HepG2 (cell line): ENCODE measurements around the gene FAM180A. TPM values are rescaled to one million over a fixed set of nuclear protein-coding genes. Genes with fewer than 3 reads are reported as not detected.

Experiments used
- ATAC-seq: fragments of 200-7000 bp; cut with Tn5 transposase; 3 replicates; pipeline ENCODE4 v1.9.1; 2020; ENCODE audit warnings: mild to moderate bottlenecking, moderate library complexity
- BruUV-seq: library from RNA; stranded (reverse); fragments of 400-500 nt; replicated peaks from 2 replicates; lab custom pipeline; 2021; lab: Mats Ljungman, UMichigan
- CTCF ChIA-PET: fragments of 300-600 bp; formaldehyde crosslinking; extraction: SDS; loops from one replicate; lab custom pipeline; 2021; ENCODE audit warnings: low total read pairs, inconsistent platforms, low intra/inter-chr PET ratio; lab: Yijun Ruan, JAX
- POLR2A ChIA-PET: fragments of 350-600 bp; sonication (Branson Sonifier 250); formaldehyde crosslinking; loops from one replicate; lab custom pipeline; 2020; ENCODE audit warnings: antibody characterized with exemption, inconsistent platforms; lab: Yijun Ruan, JAX
- DNase-seq: peaks from one replicate; pipeline ENCODE4 v3.0.0-alpha.2; 2015; ENCODE audit warnings: low spot score
- FAIRE-seq: peaks from 3 replicates; lab custom pipeline; 2011; peaks lifted over from hg19 to GRCh38; lab: Jason Lieb, UNC
- H2AFZ ChIP-seq: one replicate; pipeline ENCODE4 v1.6.1; 2011; ENCODE audit warnings: low read length, inconsistent platforms
- H3K27ac ChIP-seq: fragments of 300-600 bp; 3 replicates; pipeline ENCODE4 v1.8.0; 2011; ENCODE audit warnings: mixed run types, mild to moderate bottlenecking, mixed read lengths, low read length, inconsistent platforms; ENCODE audit not compliant: insufficient read depth; ENCODE audit errors: extremely low read length
- H3K27me3 ChIP-seq, 2 experiments: fragments of 200-600 bp in 1 of 2; 2 replicates in 1 of 2; 3 replicates in 1 of 2; pipeline versions ENCODE4 v1.6.0 to v1.8.0; 2011; ENCODE audit warnings: low read length in 2 of 2, mild to moderate bottlenecking in 2 of 2, moderate library complexity in 2 of 2, inconsistent platforms in 1 of 2; ENCODE audit not compliant: insufficient read depth in 2 of 2, control insufficient read depth in 1 of 2
- H3K36me3 ChIP-seq, 2 experiments: fragments of 200-600 bp in 1 of 2; replicated peaks in 1 of 2; 2 replicates in 1 of 2; 3 replicates in 1 of 2; pipeline versions ENCODE4 v1.5.1 to v1.8.0; 2011; ENCODE audit warnings: low read length in 2 of 2, inconsistent platforms in 1 of 2; ENCODE audit not compliant: insufficient read depth in 2 of 2, control insufficient read depth in 1 of 2
- H3K4me1 ChIP-seq: 2 replicates; pipeline ENCODE4 v1.5.1; 2012; ENCODE audit warnings: low read length, inconsistent platforms; ENCODE audit not compliant: insufficient read depth
- H3K4me2 ChIP-seq: 2 replicates; pipeline ENCODE4 v1.6.0; 2011; ENCODE audit warnings: low read depth, low read length, inconsistent platforms
- H3K4me3 ChIP-seq, 3 experiments: fragments of 200-600 bp in 1 of 3; sonication (generic), shearing (Covaris generic) in 1 of 3; replicated peaks in 1 of 3; 2 replicates each; pipeline ENCODE4 v1.5.1; 2011 to 2016; ENCODE audit warnings: low read length in 3 of 3, inconsistent platforms in 2 of 3, low read depth in 2 of 3, mild to moderate bottlenecking in 2 of 3, control low read depth in 1 of 3, mixed read lengths in 1 of 3; ENCODE audit not compliant: insufficient read depth in 1 of 3
- H3K79me2 ChIP-seq: one replicate; pipeline ENCODE4 v1.6.1; 2011; ENCODE audit warnings: low read length, inconsistent platforms; ENCODE audit not compliant: insufficient read depth
- H3K9ac ChIP-seq: 2 replicates; pipeline ENCODE4 v1.6.0; 2011; ENCODE audit warnings: mild to moderate bottlenecking, low read depth, low read length, inconsistent platforms; ENCODE audit not compliant: insufficient read depth
- H3K9me3 ChIP-seq: 2 replicates; pipeline ENCODE4 v1.5.1; 2012; ENCODE audit warnings: mild to moderate bottlenecking, low read length
- H4K20me1 ChIP-seq: 2 replicates; pipeline ENCODE4 v1.6.0; 2011; ENCODE audit warnings: inconsistent platforms, mild to moderate bottlenecking, low read length, moderate library complexity; ENCODE audit not compliant: insufficient read depth
- ATF1 ChIP-seq: IDR thresholded peaks from 2 replicates; pipeline ENCODE4 v1.6.1; 2016; ENCODE audit warnings: mild to moderate bottlenecking, control low read depth
- BHLHE40 ChIP-seq: IDR thresholded peaks from 2 replicates; pipeline ENCODE4 v1.6.1; 2011; ENCODE audit warnings: low read length, improper control_type of control experiment
- BORCS8-MEF2B ChIP-seq: sonication (generic); formaldehyde crosslinking; IDR thresholded peaks from 2 replicates; pipeline ENCODE4 v1.8.0; 2022; ENCODE audit warnings: mild to moderate bottlenecking, missing genetic modification reagents
- DR1 ChIP-seq: sonication (generic); formaldehyde crosslinking; IDR thresholded peaks from 2 replicates; pipeline ENCODE4 v1.8.0; 2021; ENCODE audit warnings: mild to moderate bottlenecking, missing genetic modification reagents, inconsistent platforms
- ISX ChIP-seq: sonication (generic); formaldehyde crosslinking; conservative IDR thresholded peaks from 2 replicates; pipeline ENCODE4 v1.5.0; 2020; ENCODE audit warnings: missing genetic modification reagents
- NFIB ChIP-seq: sonication (generic); formaldehyde crosslinking; IDR thresholded peaks from 2 replicates; pipeline ENCODE4 v1.9.0; 2021; ENCODE audit warnings: missing genetic modification reagents, mild to moderate bottlenecking, borderline replicate concordance
- PAX8 ChIP-seq: sonication (generic); formaldehyde crosslinking; IDR thresholded peaks from 2 replicates; pipeline ENCODE4 v1.8.0; 2022; ENCODE audit warnings: mild to moderate bottlenecking, missing genetic modification reagents, borderline replicate concordance
- SMAD1 ChIP-seq: sonication (generic); formaldehyde crosslinking; IDR thresholded peaks from 2 replicates; pipeline ENCODE4 v1.4.0; 2020; ENCODE audit warnings: missing genetic modification reagents, low read depth, mild to moderate bottlenecking, borderline replicate concordance
- TEAD2 ChIP-seq: sonication (generic); formaldehyde crosslinking; IDR thresholded peaks from 2 replicates; pipeline ENCODE4 v1.9.0; 2021; ENCODE audit warnings: missing genetic modification reagents
- ZNF24 ChIP-seq: fragments of 450-650 bp; IDR thresholded peaks from 2 replicates; pipeline ENCODE4 v1.6.1; 2017; ENCODE audit warnings: antibody characterized with exemption, mild to moderate bottlenecking
- ZNF44 ChIP-seq: sonication (generic); formaldehyde crosslinking; IDR thresholded peaks from 2 replicates; pipeline ENCODE4 v1.5.1; 2020; ENCODE audit warnings: mild to moderate bottlenecking, missing genetic modification reagents
- WGBS: methylation state at CpG from one replicate; pipeline ENCODE4 v1.1.6; 2017; ENCODE audit warnings: low lambda C conversion rate; 5-methylcytosine and 5-hydroxymethylcytosine counted together
- in situ Hi-C: cut with HindIII; loops from 2 replicates; pipeline ENCODE4 v1.10.0; 2017; ENCODE audit warnings: low pct_unique_long_range_greater_than_20kb; ENCODE audit not compliant: extremely low pct_ligation_motif_present
- intact Hi-C: fragments of 100-400 bp; cut with micrococcal nuclease; formaldehyde crosslinking; loops from one replicate; pipeline ENCODE4 v1.10.0; 2022; ENCODE audit not compliant: unreplicated experiment
- polyA plus RNA-seq, 8 experiments: library from polyadenylated mRNA; depleted of rRNA in 3 of 8; stranded (reverse) in 7 of 8; unstranded in 1 of 8; fragments of >200 nt; fragmentation: Illumina TruSeq in 4 of 8; extraction: Trizol in 4 of 8; gene quantifications; 2 replicates each; pipeline versions ENCODE4 v1.2.1 to v1.2.3, GENCODE V29; 2011 to 2016; ENCODE audit warnings: low read depth in 4 of 8, missing spikeins in 1 of 8, mixed read lengths in 1 of 8; ENCODE audit not compliant: insufficient read depth in 1 of 8
- total RNA-seq, 5 experiments: library from RNA; depleted of rRNA; stranded (reverse); fragments of >200 nt; fragmentation: Illumina TruSeq; extraction: Trizol; gene quantifications; 2 replicates each; pipeline ENCODE4 v1.2.3, GENCODE V29; 2016; ENCODE audit warnings: low read depth in 1 of 5
- TF ChIP-seq, protein P1 (sequence below): sonication (generic); formaldehyde crosslinking; IDR thresholded peaks from 2 replicates; pipeline ENCODE4 v1.5.0; 2020; ENCODE audit warnings: missing genetic modification reagents, mild to moderate bottlenecking, borderline replicate concordance
- TF ChIP-seq, protein P2 (sequence below): sonication (generic); formaldehyde crosslinking; IDR thresholded peaks from 2 replicates; pipeline ENCODE4 v1.4.0; 2020; ENCODE audit warnings: missing genetic modification reagents
- TF ChIP-seq, protein P3 (sequence below): IDR thresholded peaks from 2 replicates; pipeline ENCODE4 v1.6.1; 2016; ENCODE audit warnings: mild to moderate bottlenecking
- TF ChIP-seq, protein P4 (sequence below): sonication (generic); formaldehyde crosslinking; IDR thresholded peaks from 2 replicates; pipeline ENCODE4 v1.4.0; 2020; ENCODE audit warnings: mild to moderate bottlenecking, missing genetic modification reagents

FAM180A gene
- total and polyA plus RNA-seq, 2 of the 13 experiments (the other 11 are each of a cell fraction or from before 2014, with no cell fraction given): not detected

DNA sequence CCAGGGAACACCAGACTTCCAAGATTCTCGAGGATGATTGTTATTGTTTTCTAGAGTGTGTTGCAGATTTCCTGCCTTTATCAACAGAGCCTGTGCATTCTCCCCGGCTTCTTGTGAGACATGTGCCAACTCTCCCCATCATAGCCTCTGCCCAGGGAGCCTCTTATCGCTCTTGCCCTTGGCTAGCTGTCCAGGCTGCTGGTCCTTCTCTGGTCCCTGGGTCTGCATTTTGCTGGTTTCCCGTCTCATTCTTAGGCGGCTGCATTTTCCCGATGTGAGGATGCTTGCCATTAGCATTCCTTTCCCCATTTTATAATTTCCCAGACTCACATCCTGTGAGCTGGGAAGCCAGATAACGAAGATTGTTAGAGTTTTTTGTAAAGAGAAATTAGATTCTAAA, 35.8 kb downstream of the FAM180A start:
- CTCF ChIA-PET: no interaction called here
- POLR2A ChIA-PET: interaction anchor here (0.6 kb wide), 1 partner anchor 426 kb away, joined by 4 read pairs; no protein-coding TSS in a partner anchor
- TF ChIP-seq ZNF44 (CRISPR knock-in tag): no peak
- TF ChIP-seq PAX8: no peak
- TF ChIP-seq BHLHE40: no peak
- TF ChIP-seq, protein P1, sequence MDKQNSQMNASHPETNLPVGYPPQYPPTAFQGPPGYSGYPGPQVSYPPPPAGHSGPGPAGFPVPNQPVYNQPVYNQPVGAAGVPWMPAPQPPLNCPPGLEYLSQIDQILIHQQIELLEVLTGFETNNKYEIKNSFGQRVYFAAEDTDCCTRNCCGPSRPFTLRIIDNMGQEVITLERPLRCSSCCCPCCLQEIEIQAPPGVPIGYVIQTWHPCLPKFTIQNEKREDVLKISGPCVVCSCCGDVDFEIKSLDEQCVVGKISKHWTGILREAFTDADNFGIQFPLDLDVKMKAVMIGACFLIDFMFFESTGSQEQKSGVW (CRISPR knock-in tag): no peak
- TF ChIP-seq DR1 (CRISPR knock-in tag): no peak
- no peak for TF ChIP-seq ISX (CRISPR knock-in tag)
- no peak for TF ChIP-seq ATF1 (CRISPR knock-in tag)
- TF ChIP-seq, protein P2, sequence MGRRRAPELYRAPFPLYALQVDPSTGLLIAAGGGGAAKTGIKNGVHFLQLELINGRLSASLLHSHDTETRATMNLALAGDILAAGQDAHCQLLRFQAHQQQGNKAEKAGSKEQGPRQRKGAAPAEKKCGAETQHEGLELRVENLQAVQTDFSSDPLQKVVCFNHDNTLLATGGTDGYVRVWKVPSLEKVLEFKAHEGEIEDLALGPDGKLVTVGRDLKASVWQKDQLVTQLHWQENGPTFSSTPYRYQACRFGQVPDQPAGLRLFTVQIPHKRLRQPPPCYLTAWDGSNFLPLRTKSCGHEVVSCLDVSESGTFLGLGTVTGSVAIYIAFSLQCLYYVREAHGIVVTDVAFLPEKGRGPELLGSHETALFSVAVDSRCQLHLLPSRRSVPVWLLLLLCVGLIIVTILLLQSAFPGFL: no peak
- no peak for TF ChIP-seq TEAD2
- TF ChIP-seq BORCS8-MEF2B (CRISPR knock-in tag): no peak
- no peak for TF ChIP-seq ZNF24
- TF ChIP-seq, protein P3, sequence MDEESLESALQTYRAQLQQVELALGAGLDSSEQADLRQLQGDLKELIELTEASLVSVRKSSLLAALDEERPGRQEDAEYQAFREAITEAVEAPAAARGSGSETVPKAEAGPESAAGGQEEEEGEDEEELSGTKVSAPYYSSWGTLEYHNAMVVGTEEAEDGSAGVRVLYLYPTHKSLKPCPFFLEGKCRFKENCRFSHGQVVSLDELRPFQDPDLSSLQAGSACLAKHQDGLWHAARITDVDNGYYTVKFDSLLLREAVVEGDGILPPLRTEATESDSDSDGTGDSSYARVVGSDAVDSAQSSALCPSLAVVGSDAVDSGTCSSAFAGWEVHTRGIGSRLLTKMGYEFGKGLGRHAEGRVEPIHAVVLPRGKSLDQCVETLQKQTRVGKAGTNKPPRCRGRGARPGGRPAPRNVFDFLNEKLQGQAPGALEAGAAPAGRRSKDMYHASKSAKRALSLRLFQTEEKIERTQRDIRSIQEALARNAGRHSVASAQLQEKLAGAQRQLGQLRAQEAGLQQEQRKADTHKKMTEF (CRISPR knock-in tag): no peak
- no peak for TF ChIP-seq SMAD1
- TF ChIP-seq, protein P4, sequence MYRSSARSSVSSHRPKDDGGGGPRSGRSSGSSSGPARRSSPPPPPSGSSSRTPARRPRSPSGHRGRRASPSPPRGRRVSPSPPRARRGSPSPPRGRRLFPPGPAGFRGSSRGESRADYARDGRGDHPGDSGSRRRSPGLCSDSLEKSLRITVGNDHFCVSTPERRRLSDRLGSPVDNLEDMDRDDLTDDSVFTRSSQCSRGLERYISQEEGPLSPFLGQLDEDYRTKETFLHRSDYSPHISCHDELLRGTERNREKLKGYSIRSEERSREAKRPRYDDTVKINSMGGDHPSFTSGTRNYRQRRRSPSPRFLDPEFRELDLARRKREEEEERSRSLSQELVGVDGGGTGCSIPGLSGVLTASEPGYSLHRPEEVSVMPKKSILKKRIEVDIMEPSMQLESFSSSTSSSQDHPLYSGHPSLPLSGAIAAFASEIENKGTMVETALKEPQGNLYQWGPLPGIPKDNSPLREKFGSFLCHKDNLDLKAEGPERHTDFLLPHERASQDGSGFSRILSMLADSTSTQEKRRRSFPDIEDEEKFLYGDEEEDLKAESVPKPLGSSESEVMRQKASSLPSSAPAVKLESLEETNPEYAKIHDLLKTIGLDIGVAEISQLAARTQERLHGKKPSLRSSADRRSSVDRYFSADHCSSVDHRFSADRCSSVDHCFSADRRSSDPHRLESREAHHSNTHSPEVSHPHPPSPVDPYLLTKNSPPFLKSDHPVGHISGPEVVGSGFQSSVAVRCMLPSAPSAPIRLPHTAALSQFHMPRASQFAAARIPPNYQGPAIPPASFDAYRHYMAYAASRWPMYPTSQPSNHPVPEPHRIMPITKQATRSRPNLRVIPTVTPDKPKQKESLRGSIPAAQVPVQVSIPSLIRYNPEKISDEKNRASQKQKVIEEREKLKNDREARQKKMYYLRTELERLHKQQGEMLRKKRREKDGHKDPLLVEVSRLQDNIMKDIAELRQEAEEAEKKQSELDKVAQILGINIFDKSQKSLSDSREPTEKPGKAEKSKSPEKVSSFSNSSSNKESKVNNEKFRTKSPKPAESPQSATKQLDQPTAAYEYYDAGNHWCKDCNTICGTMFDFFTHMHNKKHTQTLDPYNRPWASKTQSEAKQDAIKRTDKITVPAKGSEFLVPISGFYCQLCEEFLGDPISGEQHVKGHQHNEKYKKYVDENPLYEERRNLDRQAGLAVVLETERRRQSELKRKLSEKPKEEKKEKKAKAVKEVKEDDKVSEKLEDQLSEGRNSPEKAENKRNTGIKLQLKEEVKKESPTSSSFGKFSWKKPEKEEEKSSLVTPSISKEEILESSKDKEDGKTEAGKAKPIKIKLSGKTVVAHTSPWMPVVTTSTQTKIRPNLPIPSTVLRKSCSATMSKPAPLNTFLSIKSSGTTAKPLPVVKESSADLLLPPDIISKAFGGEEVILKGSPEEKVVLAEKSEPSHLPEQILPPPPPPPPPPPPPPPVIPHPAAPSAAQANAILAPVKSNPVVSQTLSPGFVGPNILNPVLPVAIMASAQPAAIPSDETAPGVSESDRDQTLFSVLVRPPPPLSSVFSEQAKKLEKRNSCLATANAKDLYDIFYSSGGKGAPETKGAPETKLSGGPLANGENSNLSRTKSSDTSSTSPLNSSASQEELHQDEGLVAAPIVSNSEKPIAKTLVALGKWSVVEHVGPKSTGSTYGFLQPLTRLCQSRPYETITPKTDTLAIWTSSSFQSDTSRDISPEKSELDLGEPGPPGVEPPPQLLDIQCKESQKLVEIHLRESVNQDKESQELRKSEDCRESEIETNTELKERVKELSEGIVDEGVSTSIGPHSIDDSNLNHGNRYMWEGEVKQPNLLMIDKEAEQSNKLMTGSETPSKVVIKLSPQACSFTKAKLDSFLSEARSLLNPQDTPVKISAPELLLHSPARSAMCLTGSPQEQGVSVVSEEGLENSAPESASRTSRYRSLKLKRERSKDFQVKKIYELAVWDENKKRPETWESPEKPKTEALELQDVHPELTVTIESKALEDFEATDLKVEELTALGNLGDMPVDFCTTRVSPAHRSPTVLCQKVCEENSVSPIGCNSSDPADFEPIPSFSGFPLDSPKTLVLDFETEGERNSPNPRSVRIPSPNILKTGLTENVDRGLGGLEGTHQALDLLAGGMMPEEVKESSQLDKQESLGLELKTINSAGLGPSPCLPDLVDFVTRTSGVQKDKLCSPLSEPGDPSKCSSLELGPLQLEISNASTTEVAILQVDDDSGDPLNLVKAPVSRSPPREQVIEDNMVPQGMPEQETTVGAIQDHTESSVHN (CRISPR knock-in tag): no peak
- TF ChIP-seq NFIB (CRISPR knock-in tag): no peak

More for the DNA sequence above, 35.8 kb downstream of the FAM180A start:
- BruUV-seq: no TSS peak
- no peaks in the 10 kb centered on the region for H3K79me2 ChIP-seq
- intact Hi-C loops: no loop called here
- peaks cover 5 to 36% of the 10 kb centered on the region in 2 experiments; a peak in 4 of 5 replicates for H3K27me3 ChIP-seq
- H3K27ac ChIP-seq: no peak overlapping the region
- no peaks in the 10 kb centered on the region for H4K20me1 ChIP-seq
- 36% methylated on average over 7 of the region's 7 CpGs for WGBS
- FAIRE-seq (no peak), DNase-seq (no peak), ATAC-seq (no peak)
- H3K36me3 ChIP-seq: no peaks in the 10 kb centered on the region
- H2AFZ ChIP-seq: no peak overlapping the region
- in situ Hi-C loops: no loop called here
- H3K9me3 ChIP-seq: no peaks in the 10 kb centered on the region
- no peak overlapping the region for H3K4me2 ChIP-seq
- no peak overlapping the region for H3K9ac ChIP-seq
- peaks cover 17% of the 10 kb centered on the region for H3K4me1 ChIP-seq
- H3K4me3 ChIP-seq: no peak overlapping the region
